ENCODE results near the gene SOX8. TPM values are rescaled to one million over a fixed set of nuclear protein-coding genes. Genes with fewer than 3 reads are reported as not detected.

Gene SOX8
- total RNA-seq, 1 donor from 2014 or later: 0.89 TPM

DNA sequence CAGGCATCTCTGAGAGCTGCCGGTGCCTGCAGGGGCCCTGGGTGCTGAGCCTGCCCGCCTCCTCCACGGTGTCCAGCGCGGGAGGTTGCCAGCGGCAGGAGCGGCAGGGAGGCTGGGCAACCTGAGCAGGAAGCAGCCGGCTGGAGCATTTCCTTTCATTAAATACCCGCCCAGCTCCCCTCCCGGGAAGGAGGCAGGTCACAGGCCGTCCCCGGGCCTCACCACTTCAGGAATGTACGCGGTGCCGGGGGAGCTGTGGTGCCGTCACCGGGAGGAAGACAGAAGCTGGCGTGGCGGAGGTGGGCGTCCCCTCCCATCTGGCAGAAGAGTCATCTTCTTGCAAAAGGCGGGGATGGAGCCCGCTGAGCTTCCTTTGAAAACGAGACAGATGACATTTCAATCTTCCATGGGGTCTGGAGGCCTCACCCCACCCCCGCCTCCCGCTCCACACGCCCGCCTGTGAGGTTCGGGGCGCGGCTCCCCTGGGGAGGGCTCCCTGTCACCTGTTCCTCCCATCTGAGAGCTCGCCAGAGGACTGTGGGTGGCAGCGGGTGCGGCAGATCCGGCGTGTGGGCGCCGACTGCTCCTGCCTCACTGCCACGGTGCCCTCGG is 16.0 kb downstream of the SOX8 start:
- peak; percentile 18 for ATAC-seq
- intact Hi-C loops (cut with DNase I): loop anchor here (2.0 kb wide), 1 partner anchor 17 kb away; the partner anchor contains the start of gene SOX8
- DNase-seq (ENCODE audit: missing footprints): no peak

DNA sequence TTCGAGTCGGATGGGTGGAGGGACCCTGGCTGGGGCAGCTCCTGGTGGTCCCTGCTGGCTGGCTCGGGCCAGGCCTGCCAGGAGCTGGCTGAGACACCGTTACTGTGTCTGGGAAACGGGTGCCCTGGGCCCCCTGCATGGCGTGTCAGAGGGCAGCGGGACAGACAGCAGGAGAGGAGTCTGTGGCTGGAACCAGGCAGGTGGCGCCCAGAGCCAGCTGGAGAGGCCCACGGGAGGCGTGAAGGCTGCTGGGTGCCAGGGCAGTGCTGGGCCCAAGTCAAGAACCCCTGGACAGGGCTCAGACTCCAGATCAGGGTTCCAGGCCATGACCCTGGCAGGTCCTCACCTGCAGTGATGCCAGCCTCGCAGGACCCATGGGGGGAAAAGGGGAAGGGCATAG is 16.6 kb downstream of the SOX8 start:
- intact Hi-C loops (cut with DNase I): no loop called here
- ATAC-seq (no peak), DNase-seq (ENCODE audit: missing footprints) (no peak)

DNA sequence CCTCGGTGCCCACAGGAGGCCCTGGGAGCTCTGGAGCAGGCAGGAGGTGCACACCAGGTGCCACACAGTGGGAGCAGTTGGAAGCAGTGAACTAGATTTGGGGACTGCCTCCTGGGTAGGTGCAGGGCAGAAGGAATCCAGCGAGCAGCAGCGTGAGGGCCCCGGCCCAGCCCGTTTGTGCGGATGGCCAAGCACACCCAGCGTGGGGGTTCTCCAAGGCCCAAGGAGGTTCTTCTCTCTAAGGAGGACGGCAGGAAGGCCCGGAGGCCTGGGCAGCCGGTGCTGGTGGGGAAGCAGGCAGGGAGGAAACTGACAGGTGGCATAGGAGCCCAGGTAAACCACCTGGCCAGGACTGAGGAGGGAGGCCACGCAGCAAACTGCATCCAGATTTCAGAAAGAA is 17.0 kb downstream of the SOX8 start:
- ATAC-seq (no peak), DNase-seq (ENCODE audit: missing footprints) (no peak)
- intact Hi-C loops (cut with DNase I): no loop called here

DNA sequence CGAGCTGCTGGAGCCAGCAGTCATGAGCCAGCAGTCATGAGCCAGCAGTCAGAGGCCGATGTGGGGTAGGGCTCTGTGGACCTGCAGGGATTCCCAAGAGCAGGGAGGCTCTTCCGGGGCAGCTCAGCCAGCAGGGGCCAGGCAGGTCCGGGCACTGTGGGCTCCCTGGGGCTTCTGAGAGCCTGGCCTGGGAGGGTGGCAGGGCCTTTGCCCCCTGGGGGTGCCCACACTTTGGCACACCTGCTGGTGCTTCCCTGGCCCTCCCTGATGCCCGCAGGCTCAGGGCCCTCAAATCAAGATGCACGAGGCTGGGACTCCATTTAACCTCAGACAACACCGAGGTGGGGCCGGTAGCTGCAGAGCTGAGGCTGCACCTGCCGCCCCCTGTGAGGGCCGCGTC is 18.1 kb downstream of the SOX8 start:
- DNase-seq (ENCODE audit: missing footprints) (no peak), ATAC-seq (no peak)
- intact Hi-C loops (cut with DNase I): no loop called here

DNA sequence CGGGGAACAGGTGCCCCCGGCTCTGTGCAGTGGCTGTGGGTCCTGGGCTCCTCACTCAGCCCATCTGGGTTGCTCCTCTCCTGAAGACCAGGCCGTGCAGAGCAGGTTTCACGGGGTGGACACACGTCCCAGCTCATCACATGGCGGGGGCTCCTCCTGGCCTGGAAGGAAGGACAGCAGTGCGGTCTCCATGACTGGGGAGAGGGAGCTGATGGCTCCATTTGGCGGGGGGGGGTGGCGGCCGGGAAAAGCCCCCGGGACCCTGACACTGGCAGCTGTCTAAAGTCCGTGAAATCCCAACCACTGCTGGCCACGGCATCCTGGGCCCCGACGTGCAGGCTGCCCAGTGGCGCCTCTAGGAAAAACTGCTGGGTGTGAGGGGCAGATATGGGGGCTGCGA is 19.0 kb downstream of the SOX8 start:
- intact Hi-C loops (cut with DNase I): no loop called here
- ATAC-seq (no peak), DNase-seq (ENCODE audit: missing footprints) (no peak)

DNA sequence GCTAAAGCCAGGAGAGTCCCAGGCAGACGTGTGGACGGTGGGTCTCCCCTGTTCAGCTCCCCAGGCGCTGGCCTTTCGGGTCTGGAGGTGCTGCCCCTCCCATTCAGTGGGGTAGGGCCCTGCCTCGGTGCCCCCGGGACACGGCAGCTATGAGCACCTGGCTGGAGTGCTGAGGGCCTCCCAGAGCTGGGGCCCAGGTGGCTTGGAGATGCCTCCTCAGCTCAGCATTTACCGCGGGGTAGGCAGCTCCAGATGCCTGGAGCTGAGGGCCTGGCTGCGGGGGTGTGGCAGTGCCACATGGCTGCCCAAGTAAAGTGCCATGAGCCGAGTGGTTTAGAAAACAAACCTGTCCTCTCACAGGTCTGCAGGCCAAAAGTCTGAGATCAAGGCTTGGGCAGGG is 19.5 kb downstream of the SOX8 start:
- intact Hi-C loops (cut with DNase I): no loop called here
- DNase-seq (ENCODE audit: missing footprints) (no peak), ATAC-seq (no peak)

DNA sequence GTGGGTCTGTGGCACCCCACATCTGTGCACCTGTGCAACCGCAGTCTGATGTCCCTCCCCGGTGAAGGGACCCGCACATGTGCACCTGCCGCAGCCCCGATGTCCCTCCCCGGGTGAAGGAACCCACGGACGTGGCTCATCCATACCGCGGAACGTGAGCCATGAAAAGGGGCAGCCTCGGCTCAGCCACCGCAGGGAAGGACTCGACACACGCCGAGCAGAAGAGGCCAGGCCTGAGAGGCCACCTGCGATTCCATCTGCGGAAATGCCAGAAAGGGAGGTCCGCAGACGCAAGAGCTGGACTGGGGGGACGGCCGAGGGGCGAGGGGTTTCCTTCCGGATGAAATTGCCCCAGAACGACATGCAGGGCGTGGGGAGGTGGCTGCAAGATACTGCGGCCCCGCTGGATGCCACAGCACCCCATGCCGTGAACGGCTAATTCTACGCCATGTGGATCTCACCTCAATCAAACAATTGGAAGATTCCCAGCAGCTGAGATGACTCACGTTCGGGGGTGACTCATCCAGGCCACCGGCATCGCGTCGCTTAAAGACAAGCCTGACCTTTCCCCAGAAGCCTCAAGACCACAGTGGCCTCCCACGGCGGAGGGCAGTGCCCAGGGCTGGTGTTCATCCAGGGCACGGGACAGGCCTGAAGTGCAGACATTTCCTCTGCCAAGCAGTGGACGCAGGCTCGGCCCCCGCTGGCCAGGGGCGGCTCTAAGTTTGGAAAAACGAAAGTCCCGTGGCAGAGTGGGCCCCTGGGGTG is 21.0 kb downstream of the SOX8 start:
- ATAC-seq (no peak), DNase-seq (ENCODE audit: missing footprints) (no peak)
- intact Hi-C loops (cut with DNase I): no loop called here

DNA sequence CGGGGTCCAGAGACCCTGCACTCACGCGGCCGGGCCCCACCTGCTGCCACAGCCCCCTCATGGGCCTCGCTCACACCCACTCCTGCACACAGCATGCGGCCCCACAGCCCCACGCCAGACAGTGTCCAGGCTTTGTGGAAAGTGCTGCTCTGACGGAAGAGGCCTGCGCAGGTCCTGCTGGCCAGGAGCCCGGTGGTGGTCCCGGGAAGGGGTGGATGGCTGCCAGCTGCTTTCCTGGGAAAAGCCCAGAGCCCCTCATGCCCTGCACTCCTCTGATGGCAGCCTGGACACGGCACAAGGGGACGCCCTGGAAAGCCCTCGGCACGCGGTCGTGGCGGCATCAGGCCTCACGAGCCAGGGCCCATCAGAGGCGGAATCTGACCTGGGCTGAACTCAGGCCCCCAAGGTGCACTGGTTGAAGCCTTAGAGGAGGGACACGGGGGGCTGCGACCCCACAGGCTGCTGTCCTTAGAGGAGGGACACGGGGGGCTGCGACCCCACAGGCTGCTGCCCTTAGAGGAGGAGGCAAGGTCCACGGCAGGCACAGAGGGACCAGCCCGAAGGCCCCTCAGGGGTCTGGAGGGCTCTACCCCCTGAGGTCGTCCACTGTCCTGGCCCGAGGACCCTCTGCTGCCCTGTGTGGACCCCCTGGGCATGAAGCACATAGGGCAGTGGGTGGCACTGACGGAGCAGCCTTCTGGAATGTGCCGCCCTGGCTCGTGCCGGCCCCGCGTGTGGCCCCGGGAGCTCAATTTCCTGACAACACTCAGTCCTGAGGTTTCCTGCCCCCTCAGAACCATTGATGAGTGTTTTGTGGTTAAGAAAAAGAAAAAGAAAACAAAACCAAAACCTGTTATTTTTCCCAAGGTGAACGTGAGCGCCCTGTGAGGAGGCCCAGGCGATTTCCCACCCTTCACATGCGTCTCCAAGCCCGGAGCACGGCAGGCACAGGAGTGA is 22.1 kb downstream of the SOX8 start:
- no peak for ATAC-seq
- intact Hi-C loops (cut with DNase I): no loop called here
- no peak for DNase-seq (ENCODE audit: missing footprints)

DNA sequence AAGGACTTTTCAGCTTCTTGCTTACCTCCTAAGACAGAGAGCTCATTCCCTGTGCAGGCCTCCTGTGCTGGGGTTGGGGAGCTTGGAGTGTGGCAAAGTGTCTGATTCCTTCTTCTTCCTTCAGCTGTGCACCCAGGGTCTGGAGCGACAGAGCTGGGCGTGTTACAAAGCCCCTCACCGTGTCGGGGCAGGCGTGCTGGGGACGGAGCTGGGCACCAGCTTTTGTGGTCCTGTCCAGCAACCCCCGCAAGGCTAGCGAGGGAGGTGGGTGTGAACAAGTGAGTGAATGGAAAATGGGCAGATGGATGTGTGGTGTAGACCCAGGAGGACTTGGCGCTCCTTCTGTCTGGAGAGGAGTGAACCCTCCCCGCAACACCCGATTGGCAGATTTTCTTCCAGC is 23.7 kb downstream of the SOX8 start:
- no peak for ATAC-seq
- intact Hi-C loops (cut with DNase I): no loop called here

DNA sequence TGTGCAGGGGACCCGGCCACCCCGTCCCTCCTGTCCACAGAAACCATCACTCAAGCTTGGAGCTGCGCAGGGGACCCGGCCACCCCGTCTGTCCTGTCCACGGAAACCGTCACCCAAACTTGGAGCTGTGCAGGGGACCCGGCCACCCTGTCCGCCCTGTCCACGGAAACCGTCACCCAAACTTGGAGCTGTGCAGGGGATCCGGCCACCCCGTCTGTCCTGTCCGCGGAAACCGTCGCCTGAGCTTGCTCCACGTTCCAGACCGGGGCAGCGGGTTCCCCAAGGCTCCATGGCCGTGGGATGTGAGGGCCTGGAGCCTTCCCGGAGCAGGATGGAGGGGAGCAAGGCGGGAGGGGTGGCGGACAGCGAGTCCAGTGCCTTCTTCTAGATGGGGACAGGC is 25.2 kb downstream of the SOX8 start:
- no peak for DNase-seq (ENCODE audit: missing footprints)
- intact Hi-C loops (cut with DNase I): no loop called here
- ATAC-seq: no peak

More for the DNA sequence above, 23.7 kb downstream of the SOX8 start:
- no peak for DNase-seq (ENCODE audit: missing footprints)

DNA sequence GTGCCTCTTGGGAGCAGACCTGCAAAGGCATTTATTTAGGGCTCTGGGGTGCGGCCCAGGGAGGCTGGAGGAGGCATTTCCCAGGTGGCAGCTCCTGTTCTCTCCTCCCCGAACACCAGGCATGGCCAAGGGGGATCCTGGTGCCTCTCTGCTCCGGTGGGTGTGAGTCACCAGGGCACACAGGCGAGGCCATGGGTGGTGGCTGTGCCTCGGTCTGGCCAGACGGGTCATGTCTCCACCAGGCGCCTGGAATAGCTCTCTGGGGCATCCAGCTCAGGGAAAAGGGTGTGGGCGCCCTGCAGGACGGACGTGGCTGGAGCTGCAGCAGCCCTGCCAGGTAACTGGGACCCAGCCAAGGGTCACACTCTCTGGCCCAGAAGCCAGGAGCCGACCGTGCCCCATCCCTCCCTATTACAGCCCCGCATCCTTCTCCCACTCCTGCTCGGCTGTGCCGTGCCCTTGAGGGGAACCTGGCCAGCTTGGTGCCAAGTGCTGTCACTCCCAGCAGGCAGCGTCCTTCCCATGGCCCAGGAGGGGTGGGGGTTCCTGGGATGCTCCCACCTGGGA is 25.8 kb downstream of the SOX8 start:
- DNase-seq (ENCODE audit: missing footprints) (no peak), ATAC-seq (no peak)
- intact Hi-C loops (cut with DNase I): no loop called here

DNA sequence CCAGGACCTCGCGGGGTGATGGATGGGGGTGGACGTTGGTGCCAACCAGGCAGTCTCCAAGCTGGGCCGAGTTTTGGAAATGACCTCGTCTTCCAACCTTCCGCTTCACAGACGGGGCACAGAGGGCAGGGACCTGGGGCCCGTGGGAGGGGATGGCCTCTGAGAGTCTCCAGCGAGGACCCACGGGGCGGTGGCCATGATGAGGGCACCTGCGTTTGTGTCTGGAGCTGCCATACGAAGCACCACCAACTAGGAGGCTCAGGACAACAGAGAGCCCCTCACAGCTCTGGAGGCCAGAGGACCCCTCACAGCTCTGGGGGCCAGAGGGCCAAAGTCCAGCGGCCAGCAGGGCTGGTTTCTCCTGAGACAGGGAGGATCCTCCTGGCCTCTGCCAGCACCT is 26.5 kb downstream of the SOX8 start:
- ATAC-seq (no peak), DNase-seq (ENCODE audit: missing footprints) (no peak)
- intact Hi-C loops (cut with DNase I): no loop called here

DNA sequence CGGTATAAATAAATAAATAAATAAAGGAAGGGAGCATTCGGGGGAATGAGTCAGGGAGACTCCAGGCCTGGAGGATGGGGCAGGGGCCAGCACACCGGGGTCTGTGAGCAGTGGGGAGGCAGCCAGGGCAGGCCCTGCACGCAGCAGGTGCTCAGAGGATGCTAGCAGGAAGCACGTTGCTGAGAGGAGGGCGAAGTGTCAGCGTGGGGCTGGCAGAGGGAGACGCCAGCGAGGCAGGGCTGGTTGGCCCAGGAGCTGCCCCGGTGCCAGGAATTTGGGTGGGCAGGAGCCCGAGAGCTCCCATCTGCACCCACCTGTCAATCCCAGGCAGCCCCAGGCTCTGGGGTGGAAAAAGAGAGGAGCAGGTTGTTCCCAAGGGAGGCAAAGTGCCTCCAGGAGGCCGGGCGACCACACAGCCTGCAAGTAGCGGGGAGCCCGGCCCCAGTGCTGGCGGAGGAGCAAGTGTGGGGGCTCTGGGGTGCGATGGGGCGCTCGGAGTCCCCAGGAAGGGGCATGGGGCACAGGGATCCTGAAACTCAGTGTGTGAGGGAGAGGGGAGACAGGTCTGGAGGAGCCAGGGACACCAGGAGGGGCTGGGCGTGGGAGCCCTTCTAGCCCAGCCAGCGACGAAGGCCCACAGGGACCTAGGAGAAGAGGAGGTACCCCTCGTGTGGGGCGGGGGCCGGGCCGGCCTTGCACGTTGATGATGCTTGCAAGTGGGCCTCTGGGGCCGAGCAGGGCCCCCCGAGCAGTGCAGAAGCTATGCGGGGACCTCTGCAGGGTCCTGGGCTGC is 28.0 kb downstream of the SOX8 start:
- ATAC-seq (no peak), DNase-seq (ENCODE audit: missing footprints) (no peak)
- intact Hi-C loops (cut with DNase I): no loop called here

DNA sequence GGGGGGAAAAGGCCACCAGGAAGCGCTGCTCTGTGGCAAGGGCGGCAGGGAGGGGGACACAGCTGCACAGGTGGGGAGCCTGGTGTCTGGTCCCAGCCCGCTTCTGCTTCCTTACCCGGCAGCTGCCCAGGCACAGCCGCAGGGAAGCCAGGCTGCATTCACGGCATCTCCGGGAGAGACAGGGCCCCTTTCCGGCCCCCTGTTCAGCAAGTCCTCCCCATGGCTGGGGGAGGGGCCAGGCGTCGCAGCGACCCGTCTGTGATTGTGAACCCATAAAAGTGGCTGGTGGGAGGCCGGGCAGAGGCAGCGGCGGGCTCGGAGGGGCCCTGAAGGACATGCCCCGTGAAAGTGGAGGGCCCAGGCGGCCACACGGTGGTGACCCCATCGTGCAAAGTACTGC is 28.7 kb downstream of the SOX8 start:
- intact Hi-C loops (cut with DNase I): no loop called here
- ATAC-seq (no peak), DNase-seq (ENCODE audit: missing footprints) (no peak)

DNA sequence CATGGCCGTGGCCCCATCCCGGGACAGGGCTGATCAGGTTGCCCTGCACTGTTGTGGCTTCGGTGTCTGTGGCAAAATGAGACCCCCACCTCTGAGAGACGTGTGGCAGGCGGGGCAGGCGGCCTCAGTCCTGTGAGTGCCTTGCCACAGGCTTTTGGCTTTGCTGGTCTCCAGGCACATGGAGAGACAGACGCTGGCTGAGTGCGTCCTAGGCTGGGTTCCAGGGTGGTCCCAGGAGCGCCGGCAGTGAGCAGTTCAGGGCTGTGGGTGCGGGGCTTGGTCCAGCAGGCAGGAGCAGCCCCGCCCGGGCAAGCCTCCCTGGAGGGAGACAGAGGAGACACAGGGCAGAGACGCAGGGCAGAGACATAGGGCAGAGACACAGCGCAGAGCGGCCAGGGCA is 29.2 kb downstream of the SOX8 start:
- DNase-seq (ENCODE audit: missing footprints) (no peak), ATAC-seq (no peak)
- intact Hi-C loops (cut with DNase I): no loop called here

DNA sequence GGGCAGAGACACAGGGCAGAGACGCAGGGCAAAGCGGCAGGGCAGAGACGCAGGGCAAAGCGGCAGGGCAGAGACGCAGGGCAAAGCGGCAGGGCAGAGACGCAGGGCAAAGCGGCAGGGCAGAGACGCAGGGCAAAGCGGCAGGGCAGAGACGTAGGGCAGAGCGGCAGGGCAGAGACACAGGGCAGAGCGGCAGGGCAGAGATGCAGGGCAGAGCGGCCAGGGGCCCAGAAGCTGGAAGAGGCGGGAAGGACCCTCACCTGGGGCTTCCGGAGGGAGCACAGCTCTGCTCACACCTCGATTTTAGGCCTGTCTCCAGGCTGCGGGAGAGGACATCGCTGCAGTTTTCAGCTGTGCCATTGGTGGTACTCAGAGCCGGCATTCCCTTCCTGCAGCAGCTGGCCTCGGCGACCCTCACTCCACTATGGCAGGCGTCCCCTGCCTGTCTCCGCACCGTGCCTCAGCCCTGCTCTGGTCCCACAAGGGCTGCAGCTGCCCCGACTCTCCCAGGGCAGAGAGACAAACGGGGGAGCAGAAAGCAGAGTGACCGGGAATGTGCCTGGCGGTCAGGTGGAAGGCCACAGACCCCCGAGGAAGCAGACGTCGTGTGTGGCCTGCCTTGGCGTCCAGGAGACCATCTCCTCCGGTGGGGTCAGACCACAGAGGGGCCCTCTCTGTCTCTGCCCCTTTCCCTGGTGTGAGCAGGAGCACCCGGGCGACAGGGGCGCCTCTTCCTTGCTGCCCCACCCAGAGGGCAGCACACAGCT is 29.9 kb downstream of the SOX8 start:
- intact Hi-C loops (cut with DNase I): no loop called here
- DNase-seq (ENCODE audit: missing footprints) (no peak), ATAC-seq (no peak)

DNA sequence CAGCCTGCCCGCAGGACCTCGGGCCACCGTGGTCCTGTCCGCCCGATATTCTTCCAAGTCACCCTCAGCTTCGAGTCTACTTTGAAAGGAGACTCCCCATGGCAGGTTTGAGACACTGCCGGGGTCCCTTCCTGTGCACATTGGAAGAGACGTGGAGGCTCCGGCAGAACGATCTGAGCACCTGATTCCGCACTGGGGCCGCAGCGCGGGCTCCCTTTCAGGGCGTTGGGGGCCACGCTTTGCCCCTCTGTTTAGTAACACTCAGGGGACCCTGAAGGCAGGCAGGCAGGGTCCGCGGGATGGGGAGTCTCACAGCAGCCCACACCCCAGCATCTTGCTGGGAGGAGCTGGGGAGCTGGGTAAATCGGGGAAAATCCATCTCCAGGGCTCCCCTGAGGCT is 30.6 kb downstream of the SOX8 start:
- no peak for ATAC-seq
- intact Hi-C loops (cut with DNase I): no loop called here

More for the DNA sequence above, 30.6 kb downstream of the SOX8 start:
- no peak for DNase-seq (ENCODE audit: missing footprints)

Data from Right ventricle myocardium inferior (tissue), 1 donor.